Measurements from ENCODE around the gene NEK6. TPM values are rescaled to one million over a fixed set of nuclear protein-coding genes. Genes with fewer than 3 reads are reported as not detected.
A peak's percentile ranks its signal among the peaks of the same experiment; 100 is the strongest.

Gene NEK6
- total and polyA plus RNA-seq, 2 of the 8 experiments (the other 6 are each of a cell fraction or from before 2014, with no cell fraction given): 17.7 to 19.7 TPM

DNA sequence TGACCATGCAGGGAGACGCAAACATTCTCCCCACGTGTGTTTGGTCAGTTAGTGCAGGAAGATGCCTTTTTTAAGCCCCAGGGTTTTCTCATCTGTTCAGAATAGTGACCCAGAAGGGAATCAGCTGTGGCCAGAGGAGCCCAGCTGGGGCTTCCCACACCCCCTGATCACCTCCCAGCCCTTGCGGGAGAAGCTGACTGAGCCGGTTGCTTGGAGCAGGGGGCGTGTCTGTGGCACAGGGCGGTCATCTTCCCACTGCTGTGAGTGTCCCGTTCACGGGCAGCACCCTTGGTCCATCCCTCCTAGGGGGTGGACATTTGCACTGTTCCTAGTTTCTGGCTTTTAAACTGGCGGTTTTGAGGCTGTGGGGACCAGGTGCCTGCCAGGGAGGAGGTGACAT, 69.7 kb downstream of the NEK6 start:
- no peak overlapping the region for H3K23ac ChIP-seq (ENCODE audit: insufficient read length)
- no peaks in the 10 kb centered on the region for H3K79me2 ChIP-seq (ENCODE audit: control insufficient read depth in 1 of 2, insufficient read depth in 2 of 2, low read length in 2 of 2)
- no peak overlapping the region for H2AK5ac ChIP-seq (ENCODE audit: low read depth, low read length)
- no peak overlapping the region for H3K14ac ChIP-seq (ENCODE audit: insufficient read length)
- H3K23me2 ChIP-seq (ENCODE audit: low read depth, low read length): no peaks in the 10 kb centered on the region
- H3K4me3 ChIP-seq (ENCODE audit: extremely low read depth in 1 of 4, insufficient read depth in 2 of 4, low read depth in 3 of 4, low read length in 4 of 4): no peak overlapping the region
- ChIA-PET POLR2A (ENCODE audit: partially characterized antibody) (interaction anchor here (0.8 kb wide), 1 partner anchor 10 kb away, joined by 3 read pairs; no protein-coding TSS in a partner anchor), CTCF (ENCODE audit: partially characterized antibody) (interaction anchor here (0.9 to 2.5 kb wide), 4 partner anchors 10 to 205 kb away, joined by 3 to 13 read pairs (median 3); no protein-coding TSS in a partner anchor)
- H3K27ac ChIP-seq (ENCODE audit: low read depth, low read length): no peak overlapping the region
- H4K8ac ChIP-seq (ENCODE audit: extremely low read depth, insufficient read depth, low read length): peak overlapping the region; percentile 14; the same call in 1 of the 2 replicates
- H2BK20ac ChIP-seq (ENCODE audit: low read length): no peak overlapping the region
- no peak overlapping the region for H3K4me2 ChIP-seq (ENCODE audit: insufficient read depth in 1 of 2, low read depth in 2 of 2, low read length in 2 of 2)
- DNase-seq (ENCODE audit: low read depth in 1 of 2, low spot score in 2 of 2): no peak
- WGBS, 2 experiments (ENCODE audit: extremely low coverage in 1 of 2, insufficient coverage in 1 of 2, insufficient read length in 1 of 2, insufficient replicate concordance in 2 of 2, low coverage in 1 of 2, low lambda C conversion rate in 2 of 2, missing lambda C conversion rate in 1 of 2): 89% methylated on average over 9 of the region's 9 CpGs; no CpG with 5 or more reads in 1 of the 2 experiments
- H3K27me3 ChIP-seq (replicated peaks in 1 of 4; ENCODE audit: control insufficient read depth in 3 of 4, extremely low read depth in 1 of 4, insufficient read depth in 3 of 4, low read length in 3 of 4): no peaks in the 10 kb centered on the region
- no peak overlapping the region for H2AFZ ChIP-seq (ENCODE audit: low read length)
- H4K91ac ChIP-seq (replicated peaks; ENCODE audit: insufficient read length, low read length): no peak overlapping the region
- peaks cover 0 to 2% of the 10 kb centered on the region in 2 experiments for H4K20me1 ChIP-seq (replicated peaks in 1 of 2; ENCODE audit: control insufficient read depth in 1 of 2, insufficient read depth in 2 of 2, low read length in 2 of 2)
- no peak overlapping the region for H4K5ac ChIP-seq (ENCODE audit: insufficient read length, low read depth, low read length)
- H2BK12ac ChIP-seq (ENCODE audit: low read depth, low read length): no peak overlapping the region
- no peaks in the 10 kb centered on the region for H3K4me1 ChIP-seq (replicated peaks in 1 of 4; ENCODE audit: control insufficient read depth in 3 of 4, insufficient read depth in 4 of 4, low read length in 3 of 4)
- no peak overlapping the region for H3K56ac ChIP-seq (replicated peaks; ENCODE audit: insufficient read length, low read depth, low read length)
- H3K9ac ChIP-seq (replicated peaks in 1 of 4; ENCODE audit: extremely low read depth in 1 of 4, low read depth in 3 of 4, low read length in 3 of 4): no peak overlapping the region
- no peaks in the 10 kb centered on the region for H3K9me3 ChIP-seq (ENCODE audit: insufficient read depth in 2 of 2, low read depth in 1 of 2, low read length in 1 of 2)
- no peak overlapping the region for H2BK5ac ChIP-seq (ENCODE audit: low read depth, low read length)
- no peak overlapping the region for H2BK15ac ChIP-seq (ENCODE audit: low read length)
- no peak for FAIRE-seq
- no peak overlapping the region for H3K4ac ChIP-seq (replicated peaks; ENCODE audit: insufficient read length, low read depth, low read length)
- H3K18ac ChIP-seq (ENCODE audit: extremely low read depth, low read length): no peak overlapping the region
- H2BK120ac ChIP-seq (replicated peaks; ENCODE audit: low read depth, low read length): no peak overlapping the region
- H3K79me1 ChIP-seq (ENCODE audit: low read depth, low read length): no peaks in the 10 kb centered on the region
- no peaks in the 10 kb centered on the region for H3K36me3 ChIP-seq (ENCODE audit: control insufficient read depth in 2 of 4, insufficient read depth in 4 of 4, low read length in 3 of 4)
- TF ChIP-seq KDM1A (IDR thresholded peaks at IDR 0.05; ENCODE audit: borderline replicate concordance, low read length): no peak
- no peak for TF ChIP-seq CHD2 (IDR thresholded peaks at IDR 0.05; ENCODE audit: low read length)
- TF ChIP-seq TEAD4 (IDR thresholded peaks at IDR 0.05; ENCODE audit: low read depth, low read length): no peak
- no peak for TF ChIP-seq BRCA1 (IDR thresholded peaks at IDR 0.05; ENCODE audit: low read depth, low read length)
- no peak for TF ChIP-seq RNF2 (IDR thresholded peaks at IDR 0.05; ENCODE audit: borderline replicate concordance, low read depth, low read length, missing control alignments, poor library complexity, severe bottlenecking)
- no peak for TF ChIP-seq SP4 (IDR thresholded peaks at IDR 0.05; ENCODE audit: low read length)
- TF ChIP-seq, protein P1, sequence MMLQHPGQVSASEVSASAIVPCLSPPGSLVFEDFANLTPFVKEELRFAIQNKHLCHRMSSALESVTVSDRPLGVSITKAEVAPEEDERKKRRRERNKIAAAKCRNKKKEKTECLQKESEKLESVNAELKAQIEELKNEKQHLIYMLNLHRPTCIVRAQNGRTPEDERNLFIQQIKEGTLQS (IDR thresholded peaks at IDR 0.05; ENCODE audit: insufficient read depth, low read depth, low read length): no peak
- TF ChIP-seq EP300 (IDR thresholded peaks at IDR 0.05; ENCODE audit: borderline replicate concordance in 1 of 2, low read depth in 2 of 2, low read length in 2 of 2): no peak
- no peak for TF ChIP-seq ZNF274 (IDR thresholded peaks at IDR 0.05; ENCODE audit: borderline replicate concordance, extremely low read depth, low read length)
- TF ChIP-seq SRF (IDR thresholded peaks at IDR 0.05; ENCODE audit: low read depth, low read length): no peak
- TF ChIP-seq SIN3A (conservative IDR thresholded peaks at IDR 0.05 in 1 of 2, IDR thresholded peaks at IDR 0.05 in 1 of 2; ENCODE audit: low read depth in 1 of 2, low read length in 2 of 2): no peak
- no peak for TF ChIP-seq RAD21 (IDR thresholded peaks at IDR 0.05 in 1 of 2, conservative IDR thresholded peaks at IDR 0.05 in 1 of 2; ENCODE audit: low read depth in 2 of 2, low read length in 2 of 2)
- TF ChIP-seq CHD1 (IDR thresholded peaks at IDR 0.05; ENCODE audit: low read depth, low read length): no peak

Measured in H1 (cell line).